Left renal cortex interstitium (tissue), 4 donors: Measurements from ENCODE around the gene SLC4A1AP. TPM values are rescaled to one million over a fixed set of nuclear protein-coding genes. Genes with fewer than 3 reads are reported as not detected.
"Not testable (repeated sequence)": the region's sequence is repeated elsewhere in the genome, so short reads cannot be mapped to it uniquely, and the experiment has no call there.

ENCODE experiments used
- DNase-seq, 4 donors: peaks; one replicate each; pipeline ENCODE4 v3.0.0-alpha.2; 2013; ENCODE audit warnings: low read depth in 4 of 4, low spot score in 2 of 4, missing footprints in 1 of 4
- polyA plus RNA-seq, 4 donors: library from polyadenylated mRNA; unstranded; fragments of 120-200 nt; gene quantifications; one replicate each; pipeline ENCODE4 v1.2.1, GENCODE V29; 2013; ENCODE audit not compliant: insufficient read length in 4 of 4

SLC4A1AP gene
- polyA plus RNA-seq, 4 donors = 30.3 to 41.6 (median 34.9) TPM

DNA sequence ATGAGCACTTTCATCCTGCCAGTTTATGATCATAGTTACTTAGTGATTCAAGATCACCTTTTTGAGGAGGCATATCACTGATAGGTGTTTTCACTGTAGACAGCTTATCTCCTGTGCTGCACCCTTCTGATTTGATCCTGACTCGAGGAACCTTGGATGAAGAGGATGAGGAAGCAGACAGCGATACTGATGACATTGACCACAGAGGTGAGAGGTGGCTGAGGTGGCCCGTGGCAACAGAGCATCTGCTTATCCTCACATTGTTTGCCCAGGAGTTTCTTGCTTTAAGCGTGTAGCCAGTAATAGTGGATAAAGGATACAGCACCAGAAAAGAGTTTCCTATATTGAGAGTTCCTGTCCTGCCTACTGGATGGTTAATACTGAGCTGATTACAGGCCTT lies 16.0 kb upstream of the SLC4A1AP start:
- no peak for DNase-seq

DNA sequence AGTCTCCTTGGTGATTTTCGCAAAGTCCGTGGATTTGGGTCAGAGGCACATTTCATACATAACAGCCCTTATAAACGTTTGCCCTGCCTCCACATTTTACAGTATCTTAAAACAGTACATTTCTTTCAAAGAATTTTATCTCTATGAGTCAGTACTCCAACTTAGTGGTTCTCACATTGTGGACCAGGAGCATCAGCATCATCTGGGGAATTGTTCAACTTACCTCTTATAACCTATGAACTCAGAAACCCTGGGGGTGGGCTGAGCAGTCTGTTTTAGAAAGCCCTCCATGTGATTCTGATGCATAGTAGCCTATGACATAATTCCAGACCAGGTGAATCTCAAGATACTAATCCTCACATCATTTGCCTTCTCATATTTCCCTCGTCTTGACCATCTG lies 12.6 kb upstream of the SLC4A1AP start:
- no peak for DNase-seq

DNA sequence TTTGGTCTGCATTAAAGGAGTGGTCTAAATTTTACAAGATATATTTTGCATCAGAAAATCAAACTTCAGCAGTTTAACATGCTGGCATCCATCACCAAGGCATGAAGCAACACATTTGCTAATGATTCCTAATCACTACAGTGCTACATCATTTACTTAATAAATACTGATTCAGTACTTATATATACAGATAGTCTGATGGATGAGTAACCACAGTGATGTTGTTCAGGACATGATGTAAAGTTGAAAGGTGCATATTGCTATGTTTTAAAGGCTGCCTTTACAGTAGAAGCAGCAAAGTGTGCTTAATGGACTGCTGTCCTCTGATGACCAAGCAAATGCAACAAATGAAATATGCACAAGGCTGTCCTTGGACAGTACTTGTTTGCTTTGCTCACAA lies 11.3 kb upstream of the SLC4A1AP start:
- no peak for DNase-seq

DNA sequence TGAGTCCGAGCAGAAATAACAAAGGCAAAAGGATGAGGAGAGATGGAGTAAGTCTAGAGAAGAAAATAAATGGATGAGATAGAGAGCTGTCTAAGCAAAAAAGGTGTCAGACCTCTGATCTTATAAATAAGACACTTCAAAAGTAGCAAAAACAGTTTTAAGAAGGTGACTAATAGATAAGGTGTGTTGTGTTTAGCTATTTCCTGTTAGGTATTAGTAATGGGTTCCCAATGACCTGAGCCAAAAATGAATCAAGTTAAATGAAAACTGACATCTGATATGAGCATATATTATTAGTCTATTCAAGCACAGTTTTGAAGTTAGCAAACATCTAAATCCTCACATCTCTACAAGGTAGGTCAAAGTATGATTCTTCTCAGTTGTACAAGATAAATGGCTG lies 10.9 kb upstream of the SLC4A1AP start:
- DNase-seq = no peak

DNA sequence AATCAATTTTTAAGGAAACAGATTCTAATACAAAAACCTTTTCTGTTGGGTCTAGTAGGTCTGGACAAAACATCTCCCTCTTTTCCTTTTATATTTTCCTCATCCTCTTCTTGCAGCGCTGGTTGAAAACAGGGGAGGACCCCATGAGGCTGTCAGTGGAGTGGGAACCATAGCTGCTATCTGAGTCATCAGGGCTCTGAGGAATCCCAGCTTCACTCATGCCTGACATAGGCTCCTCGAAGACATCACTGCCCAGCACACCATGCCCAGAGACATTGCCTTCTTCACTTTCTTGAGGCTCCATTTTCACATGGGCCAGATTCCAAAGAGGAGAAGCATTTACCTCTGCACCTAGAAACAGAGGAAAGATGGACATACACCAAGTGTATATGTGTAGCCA lies 10.3 kb upstream of the SLC4A1AP start:
- DNase-seq = no peak

DNA sequence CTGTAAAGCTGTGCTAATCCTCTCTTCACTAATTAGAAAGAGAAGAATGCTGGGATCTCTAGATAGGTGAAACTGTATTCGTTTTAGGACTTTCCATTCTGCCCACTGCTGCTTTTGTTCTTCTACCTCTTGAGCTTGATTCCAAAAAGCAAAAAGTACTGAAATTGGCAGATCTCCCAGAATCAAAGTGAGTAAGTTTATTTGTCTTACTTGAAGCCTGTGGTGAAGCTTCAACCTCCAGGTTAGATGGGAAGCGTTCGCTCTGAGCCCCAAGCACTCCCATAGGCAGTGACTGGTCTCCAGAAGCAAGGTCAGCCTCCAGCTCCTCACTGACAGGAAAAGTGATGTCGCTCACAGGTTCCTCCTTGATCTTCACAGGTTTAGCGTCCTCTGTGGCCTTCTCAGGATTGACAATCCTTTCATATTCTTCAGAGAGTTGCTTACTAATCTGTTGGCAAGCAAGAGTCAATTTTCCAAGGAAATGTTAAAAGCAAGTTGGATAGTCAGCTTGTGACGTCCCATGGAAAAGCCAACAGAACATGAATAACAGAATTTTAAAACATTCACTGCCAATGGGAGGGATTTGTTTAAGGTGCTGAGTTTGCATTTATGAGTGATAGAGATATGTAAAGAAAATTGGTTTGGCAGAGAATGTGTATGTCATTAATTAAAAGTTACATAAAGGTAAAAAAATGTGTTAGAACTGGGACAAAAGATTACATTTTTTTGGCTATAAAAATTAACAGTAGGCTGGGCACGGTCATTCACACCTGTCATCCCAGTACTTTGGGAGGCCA lies 8.3 kb upstream of the SLC4A1AP start:
- no peak for DNase-seq

DNA sequence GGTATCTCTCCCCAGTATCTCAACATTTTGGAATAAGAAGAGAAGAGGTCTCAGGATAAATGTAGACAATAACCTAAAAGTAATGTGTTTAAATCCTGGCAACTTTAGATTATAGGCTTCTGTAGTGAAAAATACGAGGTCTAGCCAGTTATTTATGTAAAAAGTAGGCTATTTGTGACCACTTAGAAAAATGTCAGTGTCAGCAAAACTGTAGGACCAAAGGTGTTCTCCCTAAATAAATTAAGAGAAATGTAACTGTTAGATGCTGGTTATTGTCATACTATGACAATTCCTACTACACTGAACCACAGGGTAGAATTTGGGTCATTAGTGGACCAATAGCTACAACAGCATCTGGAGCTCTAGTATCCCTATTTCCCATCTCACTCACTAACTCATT lies 2.3 kb upstream of the SLC4A1AP start:
- no peak for DNase-seq

DNA sequence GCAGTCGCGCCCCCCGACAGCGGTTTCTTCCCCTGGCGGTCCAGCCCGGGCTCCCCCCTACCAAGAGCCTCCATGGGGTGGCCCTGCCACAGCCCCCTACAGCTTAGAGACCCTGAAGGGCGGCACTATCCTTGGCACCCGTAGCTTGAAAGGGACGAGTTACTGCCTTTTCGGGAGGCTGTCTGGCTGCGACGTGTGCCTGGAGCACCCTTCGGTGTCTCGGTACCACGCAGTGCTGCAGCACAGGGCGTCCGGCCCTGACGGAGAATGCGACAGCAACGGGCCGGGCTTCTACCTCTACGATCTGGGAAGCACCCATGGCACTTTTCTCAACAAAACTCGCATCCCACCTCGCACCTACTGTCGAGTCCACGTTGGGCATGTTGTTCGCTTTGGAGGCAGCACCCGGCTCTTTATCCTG lies 475 bp downstream of the SLC4A1AP start:
- DNase-seq = no peak

DNA sequence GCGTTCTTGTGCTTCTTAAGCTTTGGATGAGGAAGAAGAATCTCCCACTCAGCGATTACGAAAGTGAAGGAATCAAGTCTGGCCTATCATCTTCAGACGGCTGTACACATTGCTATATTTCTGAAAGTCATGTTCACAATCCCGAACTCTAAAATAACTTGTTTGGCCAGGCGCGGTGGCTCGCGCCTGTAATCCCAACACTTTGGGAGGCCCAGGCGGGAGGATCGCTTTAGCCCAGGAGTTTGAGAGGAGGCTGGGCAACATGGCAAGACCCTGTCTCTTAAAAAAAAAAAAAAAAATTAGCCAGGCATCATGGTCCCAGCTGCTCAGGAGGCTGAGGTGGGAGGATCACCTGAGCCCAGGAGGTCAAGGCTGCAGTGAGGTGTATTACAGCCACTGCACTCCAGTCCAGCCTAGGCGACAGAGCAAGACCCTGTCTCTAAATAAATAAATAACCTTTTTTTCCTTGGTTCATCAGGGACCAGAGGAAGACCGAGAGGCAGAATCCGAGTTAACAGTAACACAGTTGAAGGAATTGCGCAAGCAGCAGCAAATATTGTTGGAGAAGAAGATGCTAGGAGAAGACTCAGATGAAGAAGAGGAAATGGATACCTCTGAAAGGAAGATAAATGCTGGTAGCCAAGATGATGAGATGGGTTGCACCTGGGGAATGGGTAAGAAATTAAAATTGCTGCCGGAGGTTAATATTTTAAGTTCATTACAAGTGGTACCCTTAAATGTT lies 1.1 kb downstream of the SLC4A1AP start:
- no peak for DNase-seq

DNA sequence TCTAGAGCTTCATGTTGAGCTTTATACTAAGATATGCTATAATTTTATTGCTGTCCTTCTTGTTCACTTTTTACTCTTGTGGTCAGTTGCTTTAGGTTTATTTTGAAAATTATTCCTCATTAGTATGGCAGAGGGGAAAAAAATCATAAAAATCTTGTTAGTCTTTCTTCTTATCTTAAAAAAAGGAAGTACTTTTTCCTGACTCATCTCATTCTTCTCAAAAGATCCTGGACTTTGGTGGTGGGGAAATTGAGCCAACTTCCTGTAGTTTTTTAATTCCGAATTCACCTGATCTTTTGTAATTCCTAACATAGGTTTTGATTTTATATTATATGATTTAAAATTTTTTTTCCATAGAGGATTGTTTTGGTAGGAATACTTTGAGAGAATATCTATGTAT lies 3.8 kb downstream of the SLC4A1AP start:
- no peak for DNase-seq

DNA sequence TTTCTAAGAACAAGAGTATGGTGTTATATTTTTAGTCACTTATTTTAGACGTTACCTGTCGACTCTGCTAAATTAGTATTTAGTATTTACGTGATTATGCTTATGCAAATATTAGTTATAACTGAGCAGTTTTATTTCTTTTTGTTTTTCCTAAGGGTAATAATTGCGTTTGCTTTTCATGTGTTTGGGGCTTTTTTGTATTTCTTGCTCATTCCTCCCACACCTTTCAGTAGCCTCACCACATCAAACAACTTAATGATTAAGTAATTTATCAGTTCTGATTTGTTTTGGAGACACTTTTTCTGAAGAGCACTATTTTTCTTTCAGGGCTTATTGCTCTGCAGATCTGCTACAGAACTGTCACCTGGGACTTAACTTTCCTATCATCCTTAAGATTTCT lies 7.5 kb downstream of the SLC4A1AP start:
- DNase-seq = no peak

DNA sequence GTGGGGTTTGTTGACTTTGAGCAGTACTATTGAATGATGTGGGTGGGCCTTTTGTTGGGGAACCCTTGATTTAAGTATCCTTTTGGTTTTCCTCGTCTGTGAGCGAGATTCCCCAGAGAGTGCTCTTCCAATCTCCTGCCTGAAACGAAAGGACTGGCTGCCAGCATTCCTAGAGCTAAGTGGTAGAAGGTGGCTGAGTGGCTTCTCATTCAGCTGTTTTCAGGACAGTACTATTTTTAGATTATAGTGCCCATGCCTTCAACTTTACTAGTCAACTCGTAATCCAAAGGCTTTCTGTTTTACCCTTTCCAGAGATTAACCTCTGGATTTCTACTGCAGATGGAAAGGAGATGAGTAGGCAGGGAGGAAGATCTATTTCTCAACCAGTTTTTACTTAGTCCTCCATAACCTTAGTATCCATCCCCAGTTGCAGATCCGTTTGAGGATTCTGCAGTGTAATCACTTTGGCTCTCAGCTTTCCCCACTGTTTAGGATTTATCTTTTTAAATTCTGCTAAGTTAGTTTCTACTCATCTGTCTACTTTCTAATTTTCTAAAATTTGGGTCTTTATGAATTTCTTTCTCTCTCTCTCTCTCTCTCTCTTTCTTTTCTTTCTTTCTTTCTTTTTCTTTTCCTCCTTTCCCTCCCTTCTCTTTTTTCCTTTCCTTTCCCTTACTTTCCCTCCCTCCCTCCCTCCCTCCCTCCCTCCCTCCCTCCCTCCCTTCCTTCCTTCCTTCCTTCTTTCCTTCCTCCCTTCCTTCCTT lies 9.2 kb downstream of the SLC4A1AP start:
- DNase-seq = no peak

DNA sequence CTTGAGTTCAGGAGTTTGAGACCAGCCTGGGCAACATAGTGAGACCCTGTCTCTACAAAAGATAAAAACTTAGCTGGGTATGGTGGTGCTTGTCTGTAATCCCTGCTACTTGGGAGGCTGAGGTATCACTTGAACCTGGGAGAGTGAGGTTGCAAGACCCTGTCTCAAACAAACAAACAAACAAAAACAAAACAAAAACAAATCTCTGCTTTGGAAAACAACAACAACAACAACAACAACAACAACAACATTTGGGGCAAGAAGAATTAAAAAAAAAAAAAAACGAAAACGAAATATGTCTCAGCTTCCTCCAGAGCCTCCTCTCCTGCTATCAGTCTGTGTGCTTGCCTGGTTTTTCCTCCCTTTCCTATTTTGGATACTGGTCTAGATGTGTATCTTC lies 16.9 kb downstream of the SLC4A1AP start:
- DNase-seq = no peak

DNA sequence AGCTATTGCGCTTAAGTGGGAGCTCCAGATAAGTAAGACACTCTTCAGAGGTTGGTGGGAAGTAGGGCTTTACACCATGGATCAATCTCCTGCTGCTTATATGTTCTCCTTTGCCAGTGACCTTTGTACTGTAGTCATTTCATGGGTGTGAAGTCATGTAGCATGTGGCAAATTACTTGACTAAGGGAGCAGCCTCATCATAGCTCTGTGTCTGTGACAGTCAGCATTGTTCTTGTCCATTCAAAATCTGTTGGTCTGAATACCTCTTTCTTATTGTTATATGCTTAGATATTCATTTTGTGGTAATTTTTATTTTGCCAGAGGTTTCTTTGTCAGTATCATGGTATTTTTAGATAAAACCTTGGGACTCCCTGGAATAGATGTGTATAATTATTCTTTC lies 18.2 kb downstream of the SLC4A1AP start:
- no peak for DNase-seq

DNA sequence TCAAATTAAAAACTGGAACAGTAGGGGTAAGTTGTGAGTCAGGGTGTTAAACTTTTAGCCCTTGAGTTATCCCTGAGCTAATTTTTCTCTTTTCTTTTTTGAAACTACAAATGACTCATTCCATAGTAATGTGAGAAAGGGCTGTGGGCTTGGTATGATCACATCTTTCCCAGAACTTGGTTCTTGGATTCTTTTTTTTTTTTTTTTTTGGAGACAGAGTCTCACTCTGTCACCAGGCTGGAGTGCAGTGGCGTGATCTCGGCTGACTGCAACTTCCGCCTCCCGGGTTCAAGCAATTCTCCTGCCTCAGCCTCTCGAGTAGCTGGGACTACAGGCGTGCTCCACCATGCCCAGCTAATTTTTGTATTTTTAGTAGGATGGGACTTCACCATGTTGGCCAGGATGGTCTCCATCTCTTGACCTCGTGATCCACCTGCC lies 18.7 kb downstream of the SLC4A1AP start:
- DNase-seq = not testable (repeated sequence)

DNA sequence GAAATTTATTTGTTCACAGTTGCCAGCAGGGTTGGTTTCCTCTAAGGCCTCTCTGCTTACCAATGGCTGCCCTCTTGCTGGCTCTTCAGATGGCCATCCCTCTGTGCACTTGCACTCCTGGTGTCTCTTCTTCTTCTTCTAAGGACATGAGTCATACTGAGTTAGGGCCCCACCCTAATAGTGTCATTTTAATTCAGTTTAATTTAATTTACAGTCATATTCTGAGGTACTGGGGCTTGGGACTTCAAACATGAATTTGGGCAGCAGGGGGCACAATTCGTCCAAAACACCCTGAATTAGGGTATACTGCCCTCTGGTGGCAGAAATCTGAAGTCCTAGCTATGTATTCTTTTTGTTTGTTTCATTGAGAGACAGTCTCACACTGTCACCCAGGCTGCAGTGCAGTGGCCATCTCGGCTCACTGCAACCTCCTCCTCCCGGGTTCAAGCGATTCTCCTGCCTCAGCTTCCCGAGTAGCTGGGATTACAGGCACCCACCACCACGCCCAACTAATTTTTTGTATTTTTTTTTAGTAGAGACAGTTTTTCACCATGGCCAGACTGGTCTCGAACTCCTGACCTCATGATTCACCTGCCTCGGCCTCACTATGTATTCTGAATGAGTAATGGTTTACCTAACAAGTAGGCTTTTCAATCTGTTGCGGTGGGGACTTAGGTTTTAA lies 19.8 kb downstream of the SLC4A1AP start:
- peak; percentile 68 to 84 (median 70) for DNase-seq

DNA sequence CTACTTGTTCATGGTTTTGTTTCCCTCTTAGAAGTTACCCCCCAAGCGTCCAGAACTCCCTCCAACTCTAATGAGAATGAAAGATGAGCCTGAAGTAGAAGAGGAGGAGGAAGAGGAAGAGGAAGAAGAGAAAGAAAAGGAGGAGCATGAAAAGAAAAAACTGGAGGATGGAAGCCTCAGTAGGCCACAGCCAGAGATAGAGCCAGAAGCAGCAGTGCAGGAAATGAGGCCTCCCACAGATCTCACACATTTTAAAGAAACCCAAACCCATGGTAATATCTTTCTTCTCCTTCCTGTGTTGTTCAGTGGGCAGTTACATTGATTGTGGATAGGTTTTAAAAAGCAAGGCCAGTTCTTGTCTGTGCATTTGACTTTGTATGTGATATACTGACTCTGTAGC lies 21.3 kb downstream of the SLC4A1AP start:
- DNase-seq = not testable (repeated sequence)

DNA sequence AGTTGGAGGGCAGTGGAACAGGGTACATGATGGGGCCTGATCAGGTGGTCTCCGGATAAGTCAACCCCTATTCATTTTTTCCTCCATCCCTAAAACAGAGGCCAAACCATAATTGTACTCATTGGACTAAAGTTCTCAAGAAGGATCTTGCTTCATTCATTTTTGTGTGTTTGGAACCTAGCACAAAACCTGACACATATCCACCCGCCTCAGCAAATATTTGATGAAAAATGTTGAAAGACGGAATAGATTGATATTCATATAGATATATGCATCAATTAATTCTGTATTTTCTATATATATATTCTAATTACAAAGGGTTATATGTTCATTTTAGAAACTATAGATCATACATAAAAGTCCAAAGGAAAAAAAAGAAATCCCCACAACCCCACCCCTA lies 21.9 kb downstream of the SLC4A1AP start:
- no peak for DNase-seq

DNA sequence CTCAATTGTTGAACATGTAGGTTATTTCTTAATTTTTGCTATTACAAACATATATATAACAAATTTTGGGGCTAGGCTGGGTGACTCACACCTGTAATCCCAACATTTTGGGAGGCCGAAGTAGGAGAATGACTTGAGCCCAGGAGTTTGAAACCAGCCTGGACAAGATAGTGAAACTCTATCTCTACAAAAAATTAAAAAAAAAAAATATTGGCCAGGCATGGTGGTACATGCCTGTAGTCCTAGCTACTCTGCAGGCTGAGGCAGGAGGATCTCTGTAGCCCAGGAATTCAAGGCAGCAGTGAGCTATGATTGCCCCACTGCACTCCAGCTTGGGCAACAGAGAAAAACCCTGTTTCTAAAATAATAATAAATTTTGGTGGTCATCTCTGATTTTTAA lies 23.5 kb downstream of the SLC4A1AP start:
- no peak for DNase-seq

DNA sequence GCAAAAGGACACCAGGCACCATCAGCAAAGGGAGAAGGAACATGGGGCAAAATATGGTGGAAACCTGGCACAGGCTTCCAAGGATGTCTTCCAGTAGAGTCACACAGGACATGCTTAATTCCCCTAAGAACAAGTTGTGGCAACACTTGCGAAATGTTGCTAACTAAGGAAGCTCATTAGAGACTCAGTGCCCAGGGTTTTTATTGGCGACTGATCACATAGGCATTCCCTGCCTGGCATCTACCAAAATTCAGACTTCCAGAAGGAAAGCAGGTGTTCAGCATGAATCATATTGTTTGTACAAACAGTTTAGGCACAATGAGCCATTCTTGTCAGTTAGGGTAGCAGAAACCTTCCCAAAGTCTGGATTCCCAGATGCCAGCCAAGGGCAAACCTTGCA lies 25.7 kb downstream of the SLC4A1AP start:
- DNase-seq = no peak

DNA sequence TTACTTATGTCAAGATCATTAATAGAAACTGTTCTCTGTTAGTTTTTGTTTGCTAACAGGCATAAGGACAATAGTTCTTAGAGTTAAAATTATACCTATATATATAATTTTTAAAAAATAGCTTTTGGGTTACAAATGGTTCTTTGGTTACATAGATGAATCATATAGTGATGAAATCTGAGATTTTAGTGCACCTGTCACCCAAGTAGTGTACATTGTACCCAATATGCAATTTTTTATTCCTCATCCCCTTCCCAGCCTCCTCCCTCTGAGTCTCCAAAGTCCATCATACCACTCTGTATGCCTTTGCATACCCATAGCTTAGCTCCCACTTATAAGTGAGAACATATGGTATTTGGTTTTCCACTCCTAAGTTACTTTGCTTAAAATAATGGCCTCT lies 26.4 kb downstream of the SLC4A1AP start:
- no peak for DNase-seq
